Measurements from ENCODE around the gene UGGT1. TPM values are rescaled to one million over a fixed set of nuclear protein-coding genes. Genes with fewer than 3 reads are reported as not detected.

Gene UGGT1
- total RNA-seq, 1 experiment from 2014 or later, result 55.9 TPM

GRCh38 chr2:128241896-128242295, 150.9 kb downstream of the UGGT1 start:
- H3K56ac ChIP-seq (ENCODE audit: insufficient read length, low read depth, low read length), result no peak overlapping the region
- H2AK5ac ChIP-seq (ENCODE audit: insufficient read length, low read length), result no peak overlapping the region
- no peak for TF ChIP-seq CTCF (conservative IDR thresholded peaks at IDR 0.05)
- no peaks in the 10 kb centered on the region for H3K79me2 ChIP-seq (ENCODE audit: insufficient read depth, low read length)
- no peaks in the 10 kb centered on the region for H3K9me3 Mint-ChIP-seq
- H3T11ph ChIP-seq (ENCODE audit: low read length), result no peak overlapping the region
- WGBS (ENCODE audit: extremely low coverage, insufficient read length, low lambda C conversion rate), result no CpG with 5 or more reads among the region's 3 CpGs
- H3K23ac ChIP-seq (ENCODE audit: insufficient read length, low read depth, low read length), result no peak overlapping the region
- no peak overlapping the region for H4K5ac ChIP-seq (ENCODE audit: insufficient read length, low read depth, low read length)
- H3K4me2 ChIP-seq (ENCODE audit: insufficient read depth, insufficient read length, low read length), result no peak overlapping the region
- no peak for DNase-seq
- H4K91ac ChIP-seq (ENCODE audit: insufficient read length, low read depth, low read length), result no peak overlapping the region
- no peak overlapping the region for H2BK20ac ChIP-seq (ENCODE audit: low read depth, low read length, poor library complexity, severe bottlenecking)
- no peak overlapping the region for H4K8ac ChIP-seq (replicated peaks; ENCODE audit: insufficient read length, low read depth, low read length)
- H2BK5ac ChIP-seq (ENCODE audit: insufficient read length, low read length), result no peak overlapping the region
- H3K4me1 ChIP-seq (ENCODE audit: insufficient read depth, low read length), result 0 out of 2 replicates have a peak, but pooled peaks cover 3% of the 10 kb centered on the region
- H3K23me2 ChIP-seq (ENCODE audit: insufficient read length, low read depth, low read length, poor library complexity, severe bottlenecking), result no peaks in the 10 kb centered on the region
- no peaks in the 10 kb centered on the region for H3K36me3 Mint-ChIP-seq (ENCODE audit: insufficient read depth in 1 of 3, low read depth in 3 of 3)
- H3K14ac ChIP-seq (ENCODE audit: insufficient read depth, low read length), result no peak overlapping the region
- H3K27me3 ChIP-seq (ENCODE audit: insufficient read depth, low read length), result no peaks in the 10 kb centered on the region
- H3K27me3 Mint-ChIP-seq (ENCODE audit: low read depth), result no peaks in the 10 kb centered on the region; the same call in none of the 2 replicates
- H3K9me3 ChIP-seq (ENCODE audit: control insufficient read depth, low read depth, low read length), result no peaks in the 10 kb centered on the region
- H2AFZ ChIP-seq (ENCODE audit: low read length), result no peak overlapping the region
- peaks cover 8 to 14% of the 10 kb centered on the region in 2 experiments for H3K4me1 Mint-ChIP-seq
- H3K9ac ChIP-seq (ENCODE audit: extremely low read depth, insufficient read length, low read length), result no peak overlapping the region
- H3K18ac ChIP-seq (ENCODE audit: insufficient read length, low read depth, low read length), result no peak overlapping the region
- no peak overlapping the region for H2BK120ac ChIP-seq (ENCODE audit: low read depth, low read length, poor library complexity, severe bottlenecking)
- H2BK15ac ChIP-seq (ENCODE audit: low read depth, low read length), result no peak overlapping the region
- H3K27ac Mint-ChIP-seq, result peak overlapping the region in 1 of 3 experiments; percentile 65; a peak in 1 of 7 replicates
- H3K4me3 Mint-ChIP-seq, result no peak overlapping the region
- no peaks in the 10 kb centered on the region for H3K79me1 ChIP-seq (ENCODE audit: insufficient read depth, low read depth, low read length, poor library complexity, severe bottlenecking)
- H3K27ac ChIP-seq (ENCODE audit: insufficient read length, low read depth, low read length), result no peak overlapping the region
- H4K20me1 ChIP-seq (ENCODE audit: control insufficient read depth, insufficient read depth, insufficient read length), result no peaks in the 10 kb centered on the region
- H2BK12ac ChIP-seq (ENCODE audit: insufficient read length, low read depth, low read length), result no peak overlapping the region
- H3K4ac ChIP-seq (ENCODE audit: low read depth, low read length), result no peak overlapping the region

Other genes with a start within 250 kb of the UGGT1 start
- 85.8 and 88.4 TPM in 2 replicates for gene POLR2D, start 233.0 kb upstream of the UGGT1 start, total RNA-seq (2021)
- gene AMMECR1L, start 205.2 kb upstream of the UGGT1 start, total RNA-seq (2021), result 20.0 and 20.3 TPM in 2 replicates
- 45.6 and 48.3 TPM in 2 replicates for gene SAP130, start 63.1 kb upstream of the UGGT1 start, total RNA-seq (2021)
- 58.9 and 60.2 TPM in 2 replicates for gene HS6ST1, start 227.7 kb downstream of the UGGT1 start, total RNA-seq (2021)

Measured in H9 (cell line).